GM12878 (cell line): Measurements from ENCODE around the gene EPHA2.

Experiments used
- CTCF ChIP-seq, 3 experiments: IDR thresholded peaks in 2 of 3; conservative IDR thresholded peaks in 1 of 3; 2 replicates each; pipeline ENCODE4 v1.5.1; 2011; ENCODE audit warnings: low read depth in 3 of 3, low read length in 3 of 3, mild to moderate bottlenecking in 3 of 3, control low read depth in 2 of 3, moderate library complexity in 2 of 3, inconsistent platforms in 1 of 3, mixed read lengths in 1 of 3; ENCODE audit not compliant: control insufficient read depth in 2 of 3, insufficient read depth in 1 of 3; ENCODE audit errors: extremely low read depth in 1 of 3
- E2F4 ChIP-seq: IDR thresholded peaks from 2 replicates; pipeline ENCODE4 v1.6.1; 2012; ENCODE audit warnings: low read depth, low read length, improper control_type of control experiment
- EP300 ChIP-seq, 2 experiments: fragments of 150-350 bp in 1 of 2; IDR thresholded peaks; 2 replicates each; pipeline ENCODE4 v1.6.1; 2011 to 2012; ENCODE audit warnings: low read depth in 2 of 2, low read length in 2 of 2, borderline replicate concordance in 1 of 2, improper control_type of control experiment in 1 of 2, inconsistent platforms in 1 of 2; ENCODE audit not compliant: control insufficient read depth in 1 of 2
- FOS ChIP-seq: IDR thresholded peaks from 3 replicates; pipeline ENCODE4 v1.6.1; 2011; ENCODE audit warnings: borderline replicate concordance; ENCODE audit not compliant: insufficient read length; ENCODE audit errors: extremely low read depth
- GABPA ChIP-seq: IDR thresholded peaks from 2 replicates; pipeline ENCODE4 v1.6.1; 2014; ENCODE audit warnings: antibody characterized with exemption, low read depth, mild to moderate bottlenecking, inconsistent platforms
- HDAC2 ChIP-seq: fragments of 200-600 bp; sonication (generic); IDR thresholded peaks from 2 replicates; pipeline ENCODE4 v1.6.1; 2017
- HDGF ChIP-seq: fragments of 450-650 bp; IDR thresholded peaks from 2 replicates; pipeline ENCODE4 v1.6.1; 2016; ENCODE audit warnings: antibody characterized with exemption
- POLR2A ChIP-seq: IDR thresholded peaks from 2 replicates; pipeline ENCODE4 v1.6.1; 2011; ENCODE audit warnings: low read depth, mild to moderate bottlenecking, low read length
- RELA ChIP-seq: fragments of 450-650 bp; IDR thresholded peaks from 2 replicates; pipeline ENCODE4 v1.8.0; 2014; ENCODE audit warnings: borderline replicate concordance; ENCODE audit not compliant: partially characterized antibody
- RFX5 ChIP-seq: IDR thresholded peaks from 2 replicates; pipeline ENCODE4 v1.6.1; 2011; ENCODE audit warnings: low read depth, low read length, improper control_type of control experiment
- TARDBP ChIP-seq: IDR thresholded peaks from 2 replicates; pipeline ENCODE4 v1.6.1; 2016; ENCODE audit warnings: borderline replicate concordance
- TCF3 ChIP-seq: IDR thresholded peaks from 2 replicates; pipeline ENCODE4 v1.6.1; 2012; ENCODE audit warnings: low read depth, mild to moderate bottlenecking, low read length, borderline replicate concordance; ENCODE audit not compliant: insufficient read depth

- TF ChIP-seq RFX5 (no peak), POLR2A (no peak), CTCF (IDR thresholded peaks at IDR 0.05 in 2 of 3, conservative IDR thresholded peaks at IDR 0.05 in 1 of 3; ENCODE audit: control insufficient read depth in 2 of 3, extremely low read depth in 1 of 3, insufficient read depth in 1 of 3, low read depth in 3 of 3, low read length in 3 of 3) (no peak), GABPA (no peak), FOS (no peak), RELA (no peak), E2F4 (no peak), HDGF (no peak), TARDBP (no peak), EP300 (IDR thresholded peaks at IDR 0.05; ENCODE audit: borderline replicate concordance in 1 of 2, control insufficient read depth in 1 of 2, low read depth in 2 of 2, low read length in 2 of 2) (no peak), HDAC2 (no peak), TCF3 (no peak)
These were observed 39.2 kb downstream of the EPHA2 start for GRCh38 chr1:16116625-16117024.
